Psoas muscle (tissue), 8 donors: ENCODE data around the gene CNPY4. TPM values are rescaled to one million over a fixed set of nuclear protein-coding genes. Genes with fewer than 3 reads are reported as not detected.
A peak's percentile ranks its signal among the peaks of the same experiment; 100 is the strongest.

Source experiments
- ATAC-seq, 4 donors: fragments of 200-7000 bp; cut with Tn5 transposase; one replicate each; pipeline ENCODE4 v1.9.1; 2020; ENCODE audit warnings: moderate library complexity in 3 of 4, mild to moderate bottlenecking in 2 of 4
- DNase-seq, 2 donors: peaks; one replicate each; pipeline ENCODE4 v3.0.0-alpha.2; 2020
- H3K27ac ChIP-seq: fragments of 200-600 bp; one replicate; pipeline ENCODE4 v1.8.0; 2022
- H3K27me3 ChIP-seq, 3 donors: fragments of 200-600 bp in 1 of 3; one replicate each; pipeline versions ENCODE4 v1.6.1 to v1.8.0; 2013 to 2022; ENCODE audit warnings: low read length in 2 of 3, mild to moderate bottlenecking in 2 of 3, moderate library complexity in 1 of 3; ENCODE audit not compliant: insufficient read depth in 3 of 3
- H3K36me3 ChIP-seq, 2 donors: fragments of 200-600 bp in 1 of 2; one replicate each; pipeline versions ENCODE4 v1.6.1 to v1.8.0; 2013 to 2022; ENCODE audit warnings: low read depth in 1 of 2, mild to moderate bottlenecking in 1 of 2, moderate library complexity in 1 of 2; ENCODE audit not compliant: insufficient read depth in 1 of 2
- H3K4me1 ChIP-seq: fragments of 200-600 bp; one replicate; pipeline ENCODE4 v1.8.0; 2022
- H3K4me3 ChIP-seq: fragments of 200-600 bp; one replicate; pipeline ENCODE4 v1.8.0; 2022; ENCODE audit warnings: mild to moderate bottlenecking
- H3K9me3 ChIP-seq: fragments of 200-600 bp; one replicate; pipeline ENCODE4 v1.8.0; 2022
- WGBS, 3 donors: extraction: QIAGEN DNeasy Blood & Tissue Kit; methylation state at CpG; one replicate each; pipeline versions ENCODE4 v1.1.6 to v1.1.7; 2013; 5-methylcytosine and 5-hydroxymethylcytosine counted together
- intact Hi-C, 2 donors: fragments of 100-400 bp; cut with DNase I; formaldehyde crosslinking; loops; one replicate each; pipeline versions ENCODE4 v1.11.0 to v1.14.2; 2022
- polyA plus RNA-seq, 3 donors: library from polyadenylated mRNA; stranded (reverse); fragments of 200-250 nt; gene quantifications; one replicate each; pipeline ENCODE4 v1.2.3, GENCODE V29; 2013
- total RNA-seq, 4 donors: library from RNA; stranded (reverse); fragmentation: NEBNext Ultra II Directional in 2 of 4; extraction: Animal tissue kit (Norgen Biotek cat#: 25700) in 2 of 4; gene quantifications; one replicate each; pipeline versions ENCODE4 v1.2.1 to v1.2.4, GENCODE V29; 2021 to 2023
- TF ChIP-seq, protein P1 (sequence below): fragments of 200-600 bp; IDR thresholded peaks from one replicate; pipeline ENCODE4 v1.8.0; 2022; ENCODE audit warnings: antibody characterized with exemption
- donor health status: healthy with polysubstance abuse.
- donor health status: DM: no; HTN: no; CAD: no; lungs with moderate emphysema.
- donor health status: Bipolar disorder and iron deficiency.
- donor health status: healthy.
- donor health status: DM: yes; HTN: yes; CAD: no.
- donor health status: DM: no; HTN: no; CAD: no.
- donor health status: DM: no; HTN: no; CAD: no.
- donor health status: DM: yes; HTN: yes; CAD: no.

CNPY4 gene
- total and polyA plus RNA-seq, 7 donors: 2.2 to 7.0 (median 2.9) TPM

DNA sequence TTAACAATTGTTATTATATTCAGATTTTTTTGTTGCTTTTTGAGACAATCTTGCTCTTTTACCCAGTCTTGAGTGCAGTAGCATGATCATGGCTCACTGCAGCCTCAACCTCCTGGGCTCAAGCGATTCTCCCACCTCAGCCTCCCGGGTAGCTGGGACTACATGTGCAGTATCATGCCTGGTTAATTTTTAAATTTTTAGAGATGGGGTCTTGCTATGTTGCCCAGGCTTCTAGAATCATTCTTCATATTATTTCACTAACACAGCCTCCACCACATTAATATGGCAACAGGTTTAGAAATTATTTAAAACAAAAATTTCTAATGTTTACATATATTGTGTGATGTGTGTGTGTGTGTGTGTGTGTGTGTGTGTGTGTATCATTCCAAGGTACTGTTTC, 27.8 kb downstream of the CNPY4 start:
- no peak for DNase-seq
- TF ChIP-seq, protein P1, sequence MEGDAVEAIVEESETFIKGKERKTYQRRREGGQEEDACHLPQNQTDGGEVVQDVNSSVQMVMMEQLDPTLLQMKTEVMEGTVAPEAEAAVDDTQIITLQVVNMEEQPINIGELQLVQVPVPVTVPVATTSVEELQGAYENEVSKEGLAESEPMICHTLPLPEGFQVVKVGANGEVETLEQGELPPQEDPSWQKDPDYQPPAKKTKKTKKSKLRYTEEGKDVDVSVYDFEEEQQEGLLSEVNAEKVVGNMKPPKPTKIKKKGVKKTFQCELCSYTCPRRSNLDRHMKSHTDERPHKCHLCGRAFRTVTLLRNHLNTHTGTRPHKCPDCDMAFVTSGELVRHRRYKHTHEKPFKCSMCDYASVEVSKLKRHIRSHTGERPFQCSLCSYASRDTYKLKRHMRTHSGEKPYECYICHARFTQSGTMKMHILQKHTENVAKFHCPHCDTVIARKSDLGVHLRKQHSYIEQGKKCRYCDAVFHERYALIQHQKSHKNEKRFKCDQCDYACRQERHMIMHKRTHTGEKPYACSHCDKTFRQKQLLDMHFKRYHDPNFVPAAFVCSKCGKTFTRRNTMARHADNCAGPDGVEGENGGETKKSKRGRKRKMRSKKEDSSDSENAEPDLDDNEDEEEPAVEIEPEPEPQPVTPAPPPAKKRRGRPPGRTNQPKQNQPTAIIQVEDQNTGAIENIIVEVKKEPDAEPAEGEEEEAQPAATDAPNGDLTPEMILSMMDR: no peak
- no peaks in the 10 kb centered on the region for H3K9me3 ChIP-seq
- no peak overlapping the region for H3K4me3 ChIP-seq
- H3K36me3 ChIP-seq: peaks cover 0 to 8% of the 10 kb centered on the region in 2 donors
- no peaks in the 10 kb centered on the region for H3K27me3 ChIP-seq
- H3K4me1 ChIP-seq: peaks cover 15% of the 10 kb centered on the region
- intact Hi-C loops: no loop called here
- 91 to 97% (median 97%) methylated on average over 2 of the region's 2 CpGs for WGBS, 3 donors
- ATAC-seq: no peak
- H3K27ac ChIP-seq: no peak overlapping the region

DNA sequence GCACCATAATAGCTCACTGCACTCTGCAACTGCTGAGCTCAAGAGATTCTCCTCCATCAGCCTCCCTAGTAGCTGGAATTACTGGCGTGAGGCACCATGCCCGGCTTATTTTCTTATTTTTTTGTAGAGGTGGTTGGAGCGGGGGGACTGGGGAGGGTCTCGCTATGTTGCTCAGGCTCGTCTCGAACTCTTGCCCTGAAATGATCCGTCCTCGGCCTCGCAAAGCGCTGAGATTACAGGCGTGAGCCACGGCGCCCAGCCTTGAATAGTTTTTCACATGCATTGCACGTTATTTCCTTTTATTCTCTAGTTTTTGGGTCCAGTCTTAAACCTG, 28.8 kb downstream of the CNPY4 start:
- Histone ChIP-seq H3K9me3 (no peaks in the 10 kb centered on the region), H3K27ac (peak overlapping the region; percentile 84), H3K36me3 (peaks cover 1 to 16% of the 10 kb centered on the region in 2 donors), H3K4me1 (peaks cover 15% of the 10 kb centered on the region), H3K4me3 (peak overlapping the region; percentile 73), H3K27me3 (no peaks in the 10 kb centered on the region)
- ATAC-seq: no peak
- DNase-seq: no peak
- TF ChIP-seq, protein P1: no peak
- 6 to 14% (median 9%) methylated on average over 14 of the region's 14 CpGs for WGBS, 3 donors
- intact Hi-C loops: no loop called here

DNA sequence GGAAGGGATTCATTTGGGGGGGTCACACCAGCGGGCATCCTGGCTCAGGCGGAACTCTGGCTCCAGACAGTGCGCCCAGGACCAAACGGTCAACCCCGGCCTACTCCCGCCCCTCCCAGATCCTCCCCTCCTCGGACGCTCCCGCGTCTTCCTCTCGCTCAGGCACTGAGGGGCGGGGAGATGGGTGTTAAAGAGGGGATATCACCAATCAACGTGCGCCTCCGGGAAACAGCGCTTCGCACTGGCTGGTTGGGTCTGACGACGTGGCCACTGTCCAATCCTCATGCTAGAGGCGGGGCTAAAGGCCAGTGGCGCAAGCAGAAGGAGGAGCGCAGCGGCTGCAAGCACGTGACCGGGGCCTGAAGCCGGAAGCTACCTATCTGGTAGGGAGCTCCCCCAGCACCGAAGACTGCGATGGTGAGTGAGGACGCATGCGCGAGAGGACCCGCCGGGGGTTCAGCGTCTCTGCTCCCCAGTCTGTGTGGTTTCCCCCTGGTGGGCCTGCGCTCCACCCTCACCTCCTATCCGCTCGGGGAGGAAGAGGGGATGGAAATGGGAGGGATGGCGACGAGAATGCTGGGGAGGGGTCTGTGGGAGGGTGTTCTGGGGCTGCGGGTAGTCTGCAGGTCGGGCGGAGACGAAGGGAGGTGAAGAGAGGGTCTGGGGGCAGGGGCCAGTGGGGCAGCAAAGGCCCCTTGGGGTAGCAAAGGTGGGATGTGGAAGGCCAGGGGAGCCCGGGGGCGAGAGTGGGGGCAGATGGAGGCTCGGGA, 29.3 kb downstream of the CNPY4 start, which contains the start of gene LAMTOR4:
LAMTOR4 (plus strand) TSS at position 360 of the 770 bp plus-strand sequence; CDS start at position 415, 55 bp downstream.
- H3K4me1 ChIP-seq: peaks cover 15% of the 10 kb centered on the region
- WGBS, 3 donors: 0 to 1% (median 0%) methylated on average over 42 to 46 of the region's 46 CpGs
- peak within 1 kb of the TSS; percentile 73 for H3K4me3 ChIP-seq
- H3K27me3 ChIP-seq: no peaks in the 10 kb centered on the region
- TF ChIP-seq, protein P1: peak; percentile 6
- DNase-seq (peak; percentile 98 to 99), ATAC-seq (peak; percentile 98 to 99 (median 99))
- H3K36me3 ChIP-seq: peaks cover 4 to 22% of the 10 kb centered on the region in 2 donors
- no peaks in the 10 kb centered on the region for H3K9me3 ChIP-seq
- H3K27ac ChIP-seq: peak within 1 kb of the TSS; percentile 84
- intact Hi-C loops: no loop called here

DNA sequence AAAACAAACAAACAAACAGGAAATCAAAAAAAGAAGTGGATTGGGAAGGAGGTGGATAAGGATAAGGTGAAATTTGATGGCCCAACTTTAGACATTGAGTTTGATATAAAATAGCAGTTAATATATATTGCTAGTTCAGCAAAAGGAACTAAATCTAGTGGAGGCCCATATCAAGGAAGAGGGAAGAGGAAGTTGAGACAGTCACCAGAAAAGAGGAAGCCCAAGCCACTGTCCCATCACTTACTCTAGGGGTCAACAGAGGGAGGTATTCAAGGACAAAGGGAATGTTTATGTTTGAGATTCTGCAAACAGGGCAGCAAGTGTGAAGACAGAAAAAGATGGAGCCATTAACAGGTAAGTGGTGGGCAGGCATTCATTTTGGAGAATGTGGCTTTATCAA, 33.0 kb downstream of the CNPY4 start:
- Histone ChIP-seq H3K36me3 (peaks cover 7 to 56% of the 10 kb centered on the region in 2 donors), H3K27me3 (no peaks in the 10 kb centered on the region), H3K4me1 (peaks cover 21% of the 10 kb centered on the region), H3K4me3 (no peak overlapping the region), H3K27ac (no peak overlapping the region), H3K9me3 (no peaks in the 10 kb centered on the region)
- DNase-seq (no peak), ATAC-seq (no peak)
- intact Hi-C loops: loop anchor here in 1 of 2 donors (10.0 kb wide), 1 partner anchor 62 kb away; the partner anchor contains the start of gene PVRIG
- TF ChIP-seq, protein P1: no peak
